IMR-90 (cell line): ENCODE results near the gene TCHH. TPM values are rescaled to one million over a fixed set of nuclear protein-coding genes. Genes with fewer than 3 reads are reported as not detected.

ENCODE experiments used
- ATAC-seq: fragments of 200-7000 bp; cut with Tn5 transposase; 2 replicates; pipeline ENCODE4 v1.9.1; 2020; ENCODE audit warnings: low read depth, mild to moderate bottlenecking, moderate library complexity
- BruUV-seq: library from RNA; stranded (reverse); fragments of 400-500 nt; replicated peaks from 2 replicates; lab custom pipeline; 2021; lab: Mats Ljungman, UMichigan
- CTCF ChIA-PET: fragments of 300-600 bp; formaldehyde crosslinking; extraction: SDS; loops from one replicate; lab custom pipeline; 2021; ENCODE audit warnings: antibody characterized with exemption; lab: Yijun Ruan, JAX
- POLR2A ChIA-PET: fragments of 300-600 bp; sonication (Branson Sonifier 250); formaldehyde crosslinking; loops from one replicate; lab custom pipeline; 2022; ENCODE audit warnings: antibody characterized with exemption; ENCODE audit not compliant: unreplicated experiment; lab: Charles Lee
- DNase-seq: peaks from one replicate; pipeline ENCODE4 v3.0.0; 2013
- H2AFZ ChIP-seq: replicated peaks from 2 replicates; pipeline ENCODE3; 2013; ENCODE audit warnings: low read length, mild to moderate bottlenecking; ENCODE audit not compliant: poor library complexity
- H2AK5ac ChIP-seq: 2 replicates; pipeline ENCODE4 v1.6.1; 2013; ENCODE audit warnings: low read depth, low read length, inconsistent platforms
- H2AK9ac ChIP-seq: replicated peaks from 2 replicates; pipeline ENCODE3; 2013; ENCODE audit warnings: mild to moderate bottlenecking, low read depth, low read length, moderate library complexity; ENCODE audit not compliant: poor library complexity
- H2BK120ac ChIP-seq: 2 replicates; pipeline ENCODE4 v1.6.1; 2013; ENCODE audit warnings: low read depth, low read length, inconsistent platforms
- H2BK15ac ChIP-seq: 3 replicates; pipeline ENCODE4 v1.6.1; 2013; ENCODE audit warnings: low read depth, low read length, inconsistent platforms
- H2BK20ac ChIP-seq: 2 replicates; pipeline ENCODE4 v1.6.1; 2013; ENCODE audit warnings: low read depth, mild to moderate bottlenecking, inconsistent platforms, low read length, moderate library complexity
- H2BK5ac ChIP-seq: 2 replicates; pipeline ENCODE4 v1.6.1; 2013; ENCODE audit warnings: mild to moderate bottlenecking, low read depth, low read length, inconsistent platforms; ENCODE audit not compliant: poor library complexity, severe bottlenecking
- H3K14ac ChIP-seq: replicated peaks from 2 replicates; pipeline ENCODE4 v1.6.1; 2013; ENCODE audit warnings: low read depth, low read length, inconsistent platforms
- H3K18ac ChIP-seq: 2 replicates; pipeline ENCODE4 v1.6.1; 2013; ENCODE audit warnings: low read depth, low read length, control low read depth
- H3K23ac ChIP-seq: 2 replicates; pipeline ENCODE4 v1.6.1; 2013; ENCODE audit warnings: low read depth, low read length, inconsistent platforms
- H3K27ac ChIP-seq: 2 replicates; pipeline ENCODE4 v1.5.1; 2013; ENCODE audit warnings: mild to moderate bottlenecking, control low read depth, low read length; ENCODE audit not compliant: insufficient read depth
- H3K27me3 ChIP-seq: 2 replicates; pipeline ENCODE4 v1.6.1; 2013; ENCODE audit warnings: low read length; ENCODE audit not compliant: control insufficient read depth, insufficient read depth
- H3K36me3 ChIP-seq: 2 replicates; pipeline ENCODE4 v1.6.1; 2013; ENCODE audit warnings: low read length, mixed read lengths; ENCODE audit not compliant: control insufficient read depth, insufficient read depth
- H3K4ac ChIP-seq: 2 replicates; pipeline ENCODE4 v1.6.1; 2013; ENCODE audit warnings: low read depth, low read length, inconsistent platforms
- H3K4me1 ChIP-seq: 2 replicates; pipeline ENCODE4 v1.6.1; 2013; ENCODE audit warnings: low read length, mixed read lengths; ENCODE audit not compliant: control insufficient read depth, insufficient read depth
- H3K4me2 ChIP-seq: 2 replicates; pipeline ENCODE4 v1.6.1; 2013; ENCODE audit warnings: low read depth, mild to moderate bottlenecking, control low read depth, low read length, moderate library complexity
- H3K4me3 ChIP-seq: 2 replicates; pipeline ENCODE4 v1.5.1; 2013; ENCODE audit warnings: low read depth, mild to moderate bottlenecking, control low read depth, low read length, moderate library complexity; ENCODE audit not compliant: insufficient read depth
- H3K56ac ChIP-seq: 2 replicates; pipeline ENCODE4 v1.6.1; 2013; ENCODE audit warnings: low read length, inconsistent platforms; ENCODE audit not compliant: insufficient read depth; ENCODE audit errors: extremely low read depth
- H3K79me1 ChIP-seq, 2 experiments: 2 replicates each; pipeline ENCODE4 v1.6.1; 2013; ENCODE audit warnings: low read length in 2 of 2, inconsistent platforms in 1 of 2, low read depth in 1 of 2
- H3K9ac ChIP-seq: 2 replicates; pipeline ENCODE4 v1.6.1; 2013; ENCODE audit warnings: low read depth, low read length, control low read depth
- H3K9me1 ChIP-seq: 2 replicates; pipeline ENCODE4 v1.6.1; 2013; ENCODE audit warnings: low read length, inconsistent platforms; ENCODE audit not compliant: insufficient read depth
- H3K9me3 ChIP-seq: 2 replicates; pipeline ENCODE4 v1.6.1; 2013; ENCODE audit warnings: low read length; ENCODE audit not compliant: control insufficient read depth, insufficient read depth
- H4K20me1 ChIP-seq: 2 replicates; pipeline ENCODE4 v1.6.1; 2013; ENCODE audit warnings: low read length, inconsistent platforms; ENCODE audit not compliant: insufficient read depth
- H4K5ac ChIP-seq: 2 replicates; pipeline ENCODE4 v1.6.1; 2013; ENCODE audit warnings: mild to moderate bottlenecking, low read depth, low read length, control low read depth
- H4K8ac ChIP-seq, 2 experiments: 2 replicates each; pipeline ENCODE4 v1.6.1; 2013; ENCODE audit warnings: low read depth in 2 of 2, low read length in 2 of 2, control low read depth in 1 of 2, inconsistent platforms in 1 of 2
- H4K91ac ChIP-seq: 2 replicates; pipeline ENCODE4 v1.6.1; 2013; ENCODE audit warnings: low read depth, low read length, inconsistent platforms; ENCODE audit not compliant: insufficient read depth
- BHLHE40 ChIP-seq: fragments of 150-350 bp; IDR thresholded peaks from 2 replicates; pipeline ENCODE4 v1.6.1; 2016; ENCODE audit warnings: mild to moderate bottlenecking, low read depth, low read length
- CEBPB ChIP-seq: IDR thresholded peaks from 2 replicates; pipeline ENCODE4 v1.6.1; 2012; ENCODE audit warnings: low read depth, low read length, improper control_type of control experiment
- CHD1 ChIP-seq: IDR thresholded peaks from 2 replicates; pipeline ENCODE4 v1.6.1; 2012; ENCODE audit warnings: low read depth, low read length, improper control_type of control experiment
- CTCF ChIP-seq: conservative IDR thresholded peaks from 2 replicates; pipeline ENCODE4 v1.5.1; 2012; ENCODE audit warnings: mild to moderate bottlenecking, low read depth, low read length, improper control_type of control experiment
- FOS ChIP-seq: fragments of 150-350 bp; IDR thresholded peaks from 2 replicates; pipeline ENCODE4 v1.6.1; 2016; ENCODE audit warnings: low read depth, low read length
- MAFK ChIP-seq: IDR thresholded peaks from 2 replicates; pipeline ENCODE4 v1.6.1; 2012; ENCODE audit warnings: low read depth, low read length, improper control_type of control experiment
- MAZ ChIP-seq: IDR thresholded peaks from 2 replicates; pipeline ENCODE4 v1.6.1; 2012; ENCODE audit warnings: low read depth, mild to moderate bottlenecking, low read length, improper control_type of control experiment, moderate library complexity, borderline replicate concordance
- MXI1 ChIP-seq: IDR thresholded peaks from 2 replicates; pipeline ENCODE4 v1.6.1; 2012; ENCODE audit warnings: low read depth, mild to moderate bottlenecking, low read length, moderate library complexity, borderline replicate concordance
- NFE2L2 ChIP-seq: fragments of 150-350 bp; IDR thresholded peaks from 2 replicates; pipeline ENCODE4 v1.6.1; 2016; ENCODE audit warnings: low read depth, mild to moderate bottlenecking, low read length
- POLR2A ChIP-seq: IDR thresholded peaks from 2 replicates; pipeline ENCODE4 v1.6.1; 2012; ENCODE audit warnings: mild to moderate bottlenecking, low read depth, low read length
- RAD21 ChIP-seq: IDR thresholded peaks from 2 replicates; pipeline ENCODE4 v1.6.1; 2012; ENCODE audit warnings: low read length, improper control_type of control experiment
- RCOR1 ChIP-seq: IDR thresholded peaks from 2 replicates; pipeline ENCODE4 v1.6.1; 2012; ENCODE audit warnings: mild to moderate bottlenecking, low read length, improper control_type of control experiment; ENCODE audit not compliant: insufficient replicate concordance
- RFX5 ChIP-seq: IDR thresholded peaks from 2 replicates; pipeline ENCODE4 v1.8.0; 2012; ENCODE audit warnings: low read depth, mild to moderate bottlenecking, low read length, moderate library complexity
- SMC3 ChIP-seq: fragments of 150-350 bp; IDR thresholded peaks from 2 replicates; pipeline ENCODE4 v1.6.1; 2016; ENCODE audit warnings: low read depth, mild to moderate bottlenecking, antibody characterized with exemption, low read length, moderate library complexity
- WGBS, 2 experiments: methylation state at CpG; one replicate each; pipeline versions ENCODE4 v1.1.5 to v1.1.7; 2013; ENCODE audit warnings: missing lambda C conversion rate in 2 of 2; ENCODE audit not compliant: insufficient read length in 1 of 2; ENCODE audit errors: extremely low coverage in 2 of 2; 5-methylcytosine and 5-hydroxymethylcytosine counted together
- dilution Hi-C: fragments of 300-500 bp; cut with HindIII; formaldehyde crosslinking; loops from one replicate; pipeline ENCODE4 v1.14.3; 2018; ENCODE audit warnings: low sequenced_read_pairs; ENCODE audit not compliant: unreplicated experiment
- in situ Hi-C: fragments of 300-500 bp; cut with MboI; formaldehyde crosslinking; loops from 3 replicates; pipeline ENCODE4 v1.14.3; 2019; ENCODE audit warnings: low sequenced_read_pairs, inconsistent platforms, mixed read lengths
- intact Hi-C: fragments of 100-400 bp; cut with micrococcal nuclease; formaldehyde crosslinking; loops from 2 replicates; pipeline ENCODE4 v1.10.0; 2022
- polyA plus RNA-seq, 3 experiments: library from polyadenylated mRNA; depleted of rRNA; stranded (reverse); fragments of >200 nt; gene quantifications; 2 replicates each; pipeline ENCODE4 v1.2.3, GENCODE V29; 2012; ENCODE audit warnings: low replicate concordance in 1 of 3
- total RNA-seq: library from RNA; depleted of rRNA; stranded (reverse); fragments of >200 nt; gene quantifications from 2 replicates; pipeline ENCODE4 v1.2.3, GENCODE V29; 2012
- TF ChIP-seq, protein P1 (sequence below): fragments of 150-350 bp; IDR thresholded peaks from 2 replicates; pipeline ENCODE4 v1.6.1; 2017; ENCODE audit warnings: mild to moderate bottlenecking, antibody characterized with exemption, low read length, low read depth
- TF ChIP-seq, protein P2 (sequence below): fragments of 150-350 bp; IDR thresholded peaks from 2 replicates; pipeline ENCODE4 v1.6.1; 2016; ENCODE audit warnings: low read depth, mild to moderate bottlenecking, low read length, moderate library complexity, borderline replicate concordance

TCHH gene
- total and polyA plus RNA-seq, 2 of the 4 experiments (the other 2 are of a cell fraction): not detected

DNA sequence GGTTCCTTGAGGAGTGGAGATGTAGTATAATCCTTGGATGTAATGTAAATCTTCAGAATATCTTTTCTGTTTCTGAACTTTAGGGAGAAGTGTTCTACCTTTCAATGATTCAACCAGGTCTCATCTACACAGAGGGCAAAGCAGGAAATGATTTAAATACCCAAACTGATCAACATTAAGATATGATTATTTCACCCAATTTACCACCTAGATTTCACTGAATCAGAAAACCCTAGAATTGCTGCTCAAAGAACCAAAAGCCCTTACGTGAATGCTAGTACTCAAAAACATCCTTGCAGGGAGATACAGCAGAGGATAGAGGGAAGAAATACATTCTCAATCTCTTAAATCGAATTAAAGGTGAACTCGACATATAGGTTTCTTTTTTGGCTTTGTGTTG is 38.8 kb upstream of the TCHH start:
- no peak overlapping the region for H2AK9ac ChIP-seq
- BruUV-seq: no TSS peak
- no peak overlapping the region for H3K14ac ChIP-seq
- no peaks in the 10 kb centered on the region; the same call in 1 of the 2 replicates for H3K27me3 ChIP-seq
- WGBS, 2 experiments: no CpG with 5 or more reads among the region's 3 CpGs
- H2AK5ac ChIP-seq: no peak overlapping the region
- H3K23ac ChIP-seq: no peak overlapping the region
- H4K91ac ChIP-seq: no peak overlapping the region
- no peaks in the 10 kb centered on the region for H3K79me1 ChIP-seq
- H3K56ac ChIP-seq: no peak overlapping the region
- ChIA-PET POLR2A (no interaction called here), CTCF (no interaction called here)
- no peak overlapping the region for H3K4me2 ChIP-seq
- no peak overlapping the region for H4K8ac ChIP-seq
- no peak overlapping the region for H2AFZ ChIP-seq
- no peak overlapping the region for H2BK20ac ChIP-seq
- intact Hi-C loops (no loop called here), in situ Hi-C loops (no loop called here), dilution Hi-C loops (no loop called here)
- TF ChIP-seq BHLHE40: no peak
- no peak for TF ChIP-seq CEBPB
- TF ChIP-seq NFE2L2: no peak
- no peak for TF ChIP-seq FOS
- TF ChIP-seq MAZ: no peak
- no peak for TF ChIP-seq MAFK
- no peak for TF ChIP-seq SMC3
- no peak for TF ChIP-seq RAD21
- no peak for TF ChIP-seq CHD1
- no peak for TF ChIP-seq MXI1
- no peak for TF ChIP-seq POLR2A
- no peak for TF ChIP-seq RFX5
- TF ChIP-seq RCOR1: no peak
- TF ChIP-seq CTCF: no peak
- TF ChIP-seq, protein P1, sequence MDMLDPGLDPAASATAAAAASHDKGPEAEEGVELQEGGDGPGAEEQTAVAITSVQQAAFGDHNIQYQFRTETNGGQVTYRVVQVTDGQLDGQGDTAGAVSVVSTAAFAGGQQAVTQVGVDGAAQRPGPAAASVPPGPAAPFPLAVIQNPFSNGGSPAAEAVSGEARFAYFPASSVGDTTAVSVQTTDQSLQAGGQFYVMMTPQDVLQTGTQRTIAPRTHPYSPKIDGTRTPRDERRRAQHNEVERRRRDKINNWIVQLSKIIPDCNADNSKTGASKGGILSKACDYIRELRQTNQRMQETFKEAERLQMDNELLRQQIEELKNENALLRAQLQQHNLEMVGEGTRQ: no peak
- TF ChIP-seq, protein P2, sequence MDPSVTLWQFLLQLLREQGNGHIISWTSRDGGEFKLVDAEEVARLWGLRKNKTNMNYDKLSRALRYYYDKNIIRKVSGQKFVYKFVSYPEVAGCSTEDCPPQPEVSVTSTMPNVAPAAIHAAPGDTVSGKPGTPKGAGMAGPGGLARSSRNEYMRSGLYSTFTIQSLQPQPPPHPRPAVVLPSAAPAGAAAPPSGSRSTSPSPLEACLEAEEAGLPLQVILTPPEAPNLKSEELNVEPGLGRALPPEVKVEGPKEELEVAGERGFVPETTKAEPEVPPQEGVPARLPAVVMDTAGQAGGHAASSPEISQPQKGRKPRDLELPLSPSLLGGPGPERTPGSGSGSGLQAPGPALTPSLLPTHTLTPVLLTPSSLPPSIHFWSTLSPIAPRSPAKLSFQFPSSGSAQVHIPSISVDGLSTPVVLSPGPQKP: no peak
- no peak overlapping the region for H2BK5ac ChIP-seq
- no peaks in the 10 kb centered on the region for H4K20me1 ChIP-seq
- no peaks in the 10 kb centered on the region for H3K9me1 ChIP-seq
- no peak overlapping the region for H3K4ac ChIP-seq
- no peak overlapping the region for H3K9ac ChIP-seq
- ATAC-seq (no peak), DNase-seq (no peak)
- H3K36me3 ChIP-seq: no peaks in the 10 kb centered on the region
- H3K4me1 ChIP-seq: no peaks in the 10 kb centered on the region
- no peak overlapping the region for H2BK15ac ChIP-seq
- H3K27ac ChIP-seq: no peak overlapping the region
- H3K18ac ChIP-seq: no peak overlapping the region
- no peak overlapping the region for H4K5ac ChIP-seq
- H2BK120ac ChIP-seq: no peak overlapping the region
- H3K4me3 ChIP-seq: no peak overlapping the region
- H3K9me3 ChIP-seq: no peaks in the 10 kb centered on the region
